HEK293T (cell line): ENCODE data around the gene RORC.

Experiments used
- BHLHE40 ChIP-seq: fragments of 450-650 bp; IDR thresholded peaks from 2 replicates; pipeline ENCODE4 v1.6.1; 2016; ENCODE audit warnings: mild to moderate bottlenecking, moderate library complexity, borderline replicate concordance
- FOXA1 ChIP-seq: fragments of 450-650 bp; IDR thresholded peaks from 2 replicates; pipeline ENCODE4 v1.6.1; 2016; ENCODE audit warnings: mild to moderate bottlenecking
- SUZ12 ChIP-seq: fragments of 450-650 bp; IDR thresholded peaks from 2 replicates; pipeline ENCODE4 v1.6.1; 2016; ENCODE audit warnings: mild to moderate bottlenecking
- ZNF384 ChIP-seq: fragments of 450-650 bp; IDR thresholded peaks from 2 replicates; pipeline ENCODE4 v1.6.1; 2016

DNA sequence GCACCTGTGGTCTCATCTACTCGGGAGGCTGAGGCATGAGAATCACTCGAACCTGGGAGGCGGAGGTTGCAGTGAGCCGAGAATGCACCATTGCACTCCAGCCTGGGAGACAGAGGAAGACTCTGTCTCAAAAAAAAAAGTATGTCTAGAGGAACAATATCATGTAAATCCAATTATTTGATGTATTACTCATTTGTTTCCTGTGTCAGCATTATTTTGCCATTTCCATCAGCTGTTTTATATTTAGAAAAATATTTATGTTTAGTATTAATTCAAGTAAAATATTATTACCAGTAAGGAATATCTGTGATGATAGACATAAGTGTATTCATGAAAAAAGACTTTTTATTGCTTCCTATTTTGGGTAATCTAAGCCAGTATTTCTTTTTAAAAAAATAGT is 54.3 kb downstream of the RORC start:
- no peak for TF ChIP-seq ZNF384
- no peak for TF ChIP-seq BHLHE40
- no peak for TF ChIP-seq FOXA1
- TF ChIP-seq SUZ12: no peak
